Forelimb muscle (tissue), 1 donor: Measurements from ENCODE around the gene PDPR. TPM values are rescaled to one million over a fixed set of nuclear protein-coding genes. Genes with fewer than 3 reads are reported as not detected.
A peak's percentile ranks its signal among the peaks of the same experiment; 100 is the strongest.
"Not testable (repeated sequence)": the region's sequence is repeated elsewhere in the genome, so short reads cannot be mapped to it uniquely, and the experiment has no call there.

ENCODE experiments used
- DNase-seq: peaks from one replicate; pipeline ENCODE4 v3.0.0-alpha.2; 2013; ENCODE audit warnings: low read depth
- polyA plus RNA-seq: library from polyadenylated mRNA; unstranded; fragments of 120-200 nt; gene quantifications from one replicate; pipeline ENCODE4 v1.2.1, GENCODE V29; 2013; ENCODE audit not compliant: insufficient read length

The PDPR gene
- polyA plus RNA-seq: 24.5 TPM

DNA sequence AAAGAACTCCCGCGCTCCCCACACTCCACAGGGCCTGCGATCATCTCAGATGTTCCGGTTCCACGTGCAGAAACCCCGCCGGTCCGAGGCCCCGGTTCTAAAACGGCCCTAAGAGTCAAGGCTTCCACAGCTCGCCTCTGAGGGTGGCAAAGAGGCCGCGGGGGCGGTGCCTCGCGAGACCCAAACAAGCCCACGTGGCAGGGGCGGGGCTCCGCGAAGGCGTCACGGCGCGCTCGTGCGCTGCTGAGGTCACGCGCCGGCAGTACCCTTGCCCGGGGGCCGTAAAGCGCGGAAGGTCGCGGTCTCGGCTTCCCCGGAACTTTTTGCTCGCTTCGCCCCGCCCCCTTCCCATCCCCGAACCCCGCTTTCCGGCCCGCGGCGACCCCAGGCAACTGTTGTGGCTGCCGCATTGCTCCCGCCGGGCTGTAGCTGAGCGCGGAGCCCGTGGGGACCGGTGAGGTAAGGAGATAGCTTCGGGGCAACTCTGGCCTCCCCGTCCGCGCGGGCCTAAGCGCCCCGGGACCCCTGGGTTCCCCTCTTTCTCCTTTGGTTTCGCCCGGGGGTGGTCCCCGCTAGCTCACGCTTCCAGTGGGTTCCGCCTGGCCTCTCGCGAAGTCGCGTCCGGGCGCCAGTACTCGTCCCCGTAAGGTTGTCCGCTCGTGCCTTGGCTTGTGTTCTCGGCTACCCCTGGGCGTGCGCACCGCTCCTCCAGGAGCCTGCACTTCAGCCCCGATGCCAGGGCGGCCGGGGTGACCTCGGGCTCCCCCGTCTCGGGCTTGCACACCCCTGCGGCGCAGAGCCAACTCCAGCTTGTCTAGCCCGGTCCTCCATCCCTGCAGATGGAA lies at the start of gene PDPR:
PDPR (plus strand) TSS at position 351 of the 845 bp plus-strand sequence. CDS start 6,161 bp downstream, outside the sequence.
- DNase-seq: peak; percentile 75

GRCh38 chr16:70064841-70065370 lies 49.2 kb upstream of the PDPR start:
- DNase-seq: not testable (repeated sequence)

- DNase-seq: not testable (repeated sequence)
Measured at GRCh38 chr16:70065376-70065745, 48.8 kb upstream of the PDPR start.

DNA sequence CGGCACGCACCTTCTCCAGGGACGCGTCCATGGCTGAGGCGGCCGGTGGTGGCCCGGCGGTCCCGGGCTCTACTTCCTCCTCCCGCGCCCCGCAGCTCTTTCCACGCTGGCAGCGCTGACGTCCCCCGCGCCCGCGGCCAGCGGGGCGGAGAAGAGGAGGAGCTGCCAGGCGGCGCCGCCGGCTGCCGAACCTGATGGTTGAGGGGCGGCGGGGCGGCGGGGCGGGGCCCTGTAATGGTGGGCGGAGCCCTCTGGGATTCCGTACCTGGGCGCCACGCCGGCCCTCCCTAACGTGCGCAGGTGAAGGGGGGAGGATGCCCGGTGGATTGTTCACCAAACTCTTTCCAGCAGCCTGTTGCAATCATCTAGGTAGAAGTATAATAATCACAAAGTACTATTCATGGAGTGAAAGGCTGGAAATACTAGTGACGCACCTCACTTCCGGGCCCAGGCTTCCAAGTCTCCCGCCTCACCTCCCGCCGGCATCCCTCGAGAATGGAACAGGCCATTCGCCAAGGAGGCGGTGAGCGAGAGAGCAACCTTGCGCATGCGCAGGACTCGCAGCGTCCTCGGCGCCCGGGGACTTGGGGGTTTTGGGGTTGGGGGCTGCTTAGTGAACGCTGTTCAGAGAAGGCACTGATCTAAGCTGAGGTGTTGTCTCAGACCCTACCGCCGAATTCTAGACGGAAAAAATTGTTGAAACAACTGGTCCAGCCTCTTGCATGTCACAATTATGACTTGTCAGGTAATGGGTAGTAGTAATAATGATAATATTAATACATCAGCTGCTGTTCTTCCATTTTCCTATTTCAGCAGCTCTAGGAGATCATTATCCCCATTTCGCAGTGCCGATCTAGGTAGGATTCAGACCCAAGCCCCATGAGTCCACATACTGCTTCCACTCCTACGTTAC lies 48.1 kb upstream of the PDPR start:
- DNase-seq: peak; percentile 47

GRCh38 chr16:70066751-70067150 lies 47.4 kb upstream of the PDPR start:
- not testable (repeated sequence) for DNase-seq

DNA sequence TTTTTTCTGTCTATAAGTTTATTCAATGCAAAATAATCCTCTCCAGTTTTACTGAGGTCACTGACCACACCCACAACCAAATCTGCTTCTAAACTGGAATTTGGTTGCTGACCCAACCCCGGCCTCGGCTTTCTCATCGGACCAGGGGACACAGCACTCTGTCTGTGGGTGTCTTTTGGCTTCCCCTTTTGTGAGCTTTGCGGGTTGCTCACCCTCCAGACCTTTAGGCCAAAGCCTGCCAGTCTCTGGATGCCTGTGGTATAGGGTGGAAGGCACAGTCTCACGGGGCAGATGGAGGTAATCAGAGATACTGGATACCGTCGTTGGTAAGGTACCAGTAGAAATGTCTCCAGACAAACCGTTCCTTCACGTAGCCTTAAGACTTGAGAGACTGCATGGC lies 35.1 kb upstream of the PDPR start:
- DNase-seq: not testable (repeated sequence)

GRCh38 chr16:70081219-70081618 lies 32.9 kb upstream of the PDPR start:
- not testable (repeated sequence) for DNase-seq

GRCh38 chr16:70083931-70084330 lies 30.2 kb upstream of the PDPR start:
- DNase-seq: not testable (repeated sequence)

DNA sequence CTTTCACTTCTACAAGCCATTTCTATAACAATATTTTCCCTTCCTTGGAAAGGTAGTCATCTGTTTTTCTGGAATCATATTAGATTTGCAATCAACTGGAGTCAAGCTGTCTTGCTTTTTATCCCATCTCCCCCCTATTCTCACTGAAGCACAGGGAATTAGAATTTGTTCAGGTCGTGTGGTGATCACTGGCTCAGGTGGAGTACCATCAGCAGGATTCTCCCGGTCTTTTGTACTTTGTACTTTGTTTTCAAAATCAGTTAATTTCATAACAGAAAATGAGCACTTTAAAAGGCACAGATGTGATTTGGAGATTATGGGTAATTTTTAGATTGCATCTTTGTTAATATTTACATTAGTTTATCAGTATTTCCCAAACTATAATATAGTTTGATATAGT lies 26.0 kb upstream of the PDPR start:
- DNase-seq: not testable (repeated sequence)

GRCh38 chr16:70088877-70089276 lies 25.3 kb upstream of the PDPR start:
- not testable (repeated sequence) for DNase-seq

DNA sequence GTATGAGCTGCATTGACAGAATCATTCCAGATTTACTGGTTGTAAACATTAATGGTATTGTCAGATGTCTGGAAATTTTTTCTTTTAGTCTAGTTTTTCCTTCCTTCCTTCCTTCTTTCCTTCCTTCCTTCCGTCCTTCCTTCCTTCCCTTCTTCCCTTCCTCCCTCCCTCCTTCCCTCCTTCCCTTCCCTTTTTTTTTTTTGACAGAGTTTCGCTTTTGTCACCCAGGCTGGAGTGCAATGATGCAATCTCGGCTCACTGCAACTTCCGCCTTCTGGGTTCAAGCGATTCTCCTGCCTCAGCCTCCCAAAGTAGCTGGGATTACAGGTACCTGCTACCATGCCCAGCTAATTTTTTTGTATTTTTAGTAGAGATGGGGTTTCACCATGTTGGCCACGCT lies 24.8 kb upstream of the PDPR start:
- not testable (repeated sequence) for DNase-seq

DNA sequence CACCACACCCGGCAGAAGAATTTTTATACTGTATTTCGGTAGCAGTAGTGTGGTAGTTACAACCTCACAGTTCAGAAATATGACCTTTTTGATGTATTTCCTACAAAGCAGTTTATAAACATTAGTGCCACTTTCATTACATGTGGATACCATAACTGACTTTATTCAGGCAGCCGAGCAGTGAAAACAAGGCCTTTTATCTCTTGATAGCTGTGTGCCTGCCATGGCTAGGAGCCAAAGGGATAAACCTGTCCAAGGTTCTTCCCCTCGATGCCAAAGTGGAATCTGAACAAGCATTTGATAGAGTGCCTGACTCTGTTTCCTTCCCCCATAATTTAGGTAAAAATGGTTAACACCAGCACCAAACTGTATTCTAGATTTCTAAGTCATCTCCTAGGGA lies 23.0 kb upstream of the PDPR start:
- DNase-seq: not testable (repeated sequence)

- DNase-seq: not testable (repeated sequence)
Measured at GRCh38 chr16:70094096-70094495, 20.0 kb upstream of the PDPR start.

GRCh38 chr16:70109583-70110279 lies 4.4 kb upstream of the PDPR start:
- not testable (repeated sequence) for DNase-seq

DNA sequence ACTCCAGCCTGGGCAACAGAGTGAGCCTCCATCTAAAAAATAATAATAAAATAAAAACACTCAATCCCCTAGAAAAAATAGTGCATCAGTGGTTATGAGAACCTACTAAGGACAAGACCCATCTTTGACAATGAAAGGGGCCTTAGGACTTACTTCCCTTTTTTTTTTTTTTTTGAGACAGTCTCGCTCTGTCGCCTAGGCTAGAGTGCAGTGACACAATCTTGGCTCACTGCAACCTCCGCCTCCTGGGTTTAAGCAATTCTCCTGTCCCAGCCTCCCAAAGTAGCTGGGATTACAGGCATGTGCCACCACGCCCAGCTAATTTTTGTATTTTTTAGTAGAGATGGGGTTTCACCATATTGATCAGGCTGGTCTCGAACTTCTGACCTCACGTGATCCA lies 2.0 kb upstream of the PDPR start:
- DNase-seq: not testable (repeated sequence)

GRCh38 chr16:70113599-70113981 lies 542 bp upstream of the PDPR start:
- not testable (repeated sequence) for DNase-seq

DNA sequence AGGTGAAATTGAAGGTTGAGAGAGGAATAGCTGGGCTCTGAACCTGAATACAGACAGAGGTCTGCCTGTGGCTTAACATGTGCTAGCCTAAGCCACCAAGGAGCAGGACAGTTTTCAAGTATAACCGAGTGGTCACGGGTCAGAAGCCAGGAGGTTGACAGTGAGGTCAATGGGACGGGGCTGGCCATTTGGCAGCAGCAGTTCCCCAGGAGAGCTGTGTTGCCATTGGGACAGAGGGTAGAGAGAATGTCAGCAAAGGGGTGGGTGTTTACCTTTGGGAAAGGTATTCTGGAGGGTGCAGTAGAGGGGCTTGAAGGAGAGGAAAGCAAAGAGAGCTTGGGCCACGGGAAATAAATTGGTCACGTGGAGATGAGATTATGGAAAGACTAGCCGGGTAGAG lies 4.2 kb downstream of the PDPR start:
- not testable (repeated sequence) for DNase-seq

DNA sequence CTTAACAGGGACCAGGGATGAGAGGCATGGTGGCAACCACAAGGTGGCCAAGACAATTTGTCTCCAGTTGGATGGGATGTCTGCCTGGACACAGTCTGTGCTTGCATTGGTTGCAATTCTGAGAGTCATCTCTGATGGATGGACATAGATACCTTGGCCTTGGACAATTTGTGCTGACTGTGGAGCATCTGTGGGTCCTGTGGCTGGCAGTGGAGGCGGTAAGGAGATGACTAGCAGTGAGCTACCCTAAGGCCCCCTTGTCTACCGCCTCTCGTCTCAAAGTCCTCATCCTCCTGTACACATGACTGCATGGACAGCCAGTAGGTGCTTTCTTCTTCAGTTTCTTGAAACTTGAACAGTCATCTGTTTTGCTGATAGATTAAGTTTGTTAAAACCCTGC lies 4.6 kb downstream of the PDPR start:
- not testable (repeated sequence) for DNase-seq

GRCh38 chr16:70120398-70120797 lies 6.3 kb downstream of the PDPR start:
- DNase-seq: not testable (repeated sequence)

DNA sequence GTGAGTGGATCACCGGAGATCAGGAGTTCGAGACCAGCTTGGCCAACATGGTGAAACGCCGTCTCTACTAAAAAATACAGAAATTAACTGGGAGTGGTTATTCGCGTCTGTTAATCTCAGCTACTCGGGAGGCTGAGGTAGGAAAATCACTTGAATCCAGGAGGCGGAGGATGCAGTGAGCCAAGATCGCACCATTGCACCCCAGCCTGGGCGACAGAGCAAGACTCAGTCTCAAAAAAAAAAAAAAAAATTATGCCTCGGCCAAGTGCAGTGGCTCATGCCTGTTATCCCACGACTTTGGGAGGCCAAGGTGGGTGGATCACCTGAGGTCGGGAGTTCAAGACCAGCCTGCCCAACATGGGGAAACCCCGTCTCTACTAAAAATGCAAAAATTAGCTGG lies 9.7 kb downstream of the PDPR start:
- not testable (repeated sequence) for DNase-seq

DNA sequence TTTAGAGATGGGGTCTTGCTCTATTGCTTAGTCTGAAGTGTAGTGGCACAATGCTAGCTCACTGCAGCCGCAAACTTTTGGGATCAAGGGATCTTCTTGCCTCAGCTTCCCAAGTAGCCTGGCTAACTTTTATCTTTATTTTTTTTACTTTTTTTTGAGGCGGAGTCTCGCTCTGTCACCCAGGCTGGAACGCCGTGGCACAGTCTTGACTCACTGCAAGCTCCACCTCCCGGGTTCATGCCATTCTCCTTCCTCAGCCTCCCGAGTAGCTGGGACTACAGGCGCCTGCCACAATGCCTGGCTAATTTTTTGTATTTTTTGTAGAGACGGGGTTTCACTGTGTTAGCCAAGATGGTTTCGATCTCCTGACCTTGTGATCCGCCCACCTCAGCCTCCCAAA lies 12.1 kb downstream of the PDPR start:
- not testable (repeated sequence) for DNase-seq
